Measurements from ENCODE around the gene SPATA6L.

SPATA6L gene

GRCh38 chr9:4691795-4692194, 25.5 kb upstream of the SPATA6L start:
- 91 to 100% methylated on average over 1 of the region's 3 CpGs for WGBS, 2 experiments
- Histone ChIP-seq H3K27me3 (ENCODE audit: control insufficient read depth, insufficient read depth, low read length, poor library complexity, severe bottlenecking) (no peaks in the 10 kb centered on the region), H3K4me3 (ENCODE audit: insufficient read depth, low read depth, low read length) (no peak overlapping the region), H3K4me1 (ENCODE audit: control insufficient read depth, insufficient read depth, low read length) (no peaks in the 10 kb centered on the region), H3K36me3 (ENCODE audit: control insufficient read depth, insufficient read depth, low read length) (peaks cover 8% of the 10 kb centered on the region), H3K9me3 (ENCODE audit: control insufficient read depth, low read length) (no peaks in the 10 kb centered on the region), H3K27ac (ENCODE audit: insufficient read depth, low read depth, low read length, poor library complexity, severe bottlenecking) (no peak overlapping the region)

DNA sequence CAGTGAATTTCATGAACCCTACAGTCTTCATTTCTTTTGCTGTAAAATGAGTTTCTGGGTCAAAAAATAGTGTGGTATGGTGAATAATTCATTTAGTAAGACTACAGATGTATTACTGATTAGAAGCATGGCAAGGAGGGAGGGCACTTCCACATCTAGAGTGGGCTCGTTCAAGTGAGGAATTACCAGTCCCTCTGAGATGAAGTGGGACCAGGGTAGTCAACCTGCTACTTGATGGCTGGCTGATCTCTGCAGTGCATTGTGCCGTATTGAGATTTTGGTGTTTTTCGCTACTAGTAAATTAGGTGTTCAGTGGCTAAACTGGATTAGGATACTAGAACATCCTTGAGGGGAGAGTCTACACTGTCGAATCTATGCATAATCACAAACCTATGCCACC, 23.9 kb upstream of the SPATA6L start:
- H3K4me1 ChIP-seq (ENCODE audit: control insufficient read depth, insufficient read depth, low read length) = no peaks in the 10 kb centered on the region
- H3K9me3 ChIP-seq (ENCODE audit: control insufficient read depth, low read length) = no peaks in the 10 kb centered on the region
- H3K36me3 ChIP-seq (ENCODE audit: control insufficient read depth, insufficient read depth, low read length) = peaks cover 12% of the 10 kb centered on the region
- H3K27ac ChIP-seq (ENCODE audit: insufficient read depth, low read depth, low read length, poor library complexity, severe bottlenecking) = no peak overlapping the region
- no peak overlapping the region for H3K4me3 ChIP-seq (ENCODE audit: insufficient read depth, low read depth, low read length)
- H3K27me3 ChIP-seq (ENCODE audit: control insufficient read depth, insufficient read depth, low read length, poor library complexity, severe bottlenecking) = no peaks in the 10 kb centered on the region
- 93 to 99% methylated on average over 4 of the region's 4 CpGs for WGBS, 2 experiments

GRCh38 chr9:4689687-4690104, 23.4 kb upstream of the SPATA6L start:
- 84 to 94% methylated on average over 1 of the region's 1 CpG for WGBS, 2 experiments
- Histone ChIP-seq H3K4me3 (ENCODE audit: insufficient read depth, low read depth, low read length) (no peak overlapping the region), H3K27me3 (ENCODE audit: control insufficient read depth, insufficient read depth, low read length, poor library complexity, severe bottlenecking) (no peaks in the 10 kb centered on the region), H3K27ac (ENCODE audit: insufficient read depth, low read depth, low read length, poor library complexity, severe bottlenecking) (no peak overlapping the region), H3K4me1 (ENCODE audit: control insufficient read depth, insufficient read depth, low read length) (no peaks in the 10 kb centered on the region), H3K36me3 (ENCODE audit: control insufficient read depth, insufficient read depth, low read length) (peaks cover 12% of the 10 kb centered on the region), H3K9me3 (ENCODE audit: control insufficient read depth, low read length) (no peaks in the 10 kb centered on the region)

DNA sequence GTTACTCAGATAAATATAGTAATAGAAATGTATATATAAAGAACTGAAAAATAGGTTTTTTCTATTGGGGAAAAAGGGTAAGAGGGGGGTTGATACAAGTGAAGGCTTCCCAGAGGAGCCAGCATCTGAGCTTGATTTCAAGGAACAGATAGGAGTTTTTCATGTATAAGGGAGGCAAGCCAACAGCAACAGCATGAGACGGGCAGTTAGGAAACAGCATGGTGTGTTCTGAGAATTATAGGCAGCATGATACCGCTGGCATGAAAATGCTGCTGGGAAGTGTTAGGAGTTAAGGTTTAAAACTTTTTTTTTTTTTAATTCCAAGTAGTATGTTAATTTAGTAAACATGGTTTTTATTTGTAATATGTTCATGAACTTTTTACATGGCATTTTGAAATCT, 22.7 kb upstream of the SPATA6L start:
- Histone ChIP-seq H3K36me3 (ENCODE audit: control insufficient read depth, insufficient read depth, low read length) (peaks cover 12% of the 10 kb centered on the region), H3K4me1 (ENCODE audit: control insufficient read depth, insufficient read depth, low read length) (no peaks in the 10 kb centered on the region), H3K27ac (ENCODE audit: insufficient read depth, low read depth, low read length, poor library complexity, severe bottlenecking) (no peak overlapping the region), H3K9me3 (ENCODE audit: control insufficient read depth, low read length) (no peaks in the 10 kb centered on the region), H3K4me3 (ENCODE audit: insufficient read depth, low read depth, low read length) (no peak overlapping the region), H3K27me3 (ENCODE audit: control insufficient read depth, insufficient read depth, low read length, poor library complexity, severe bottlenecking) (no peaks in the 10 kb centered on the region)
- 93 to 94% methylated on average over 2 of the region's 2 CpGs for WGBS, 2 experiments

DNA sequence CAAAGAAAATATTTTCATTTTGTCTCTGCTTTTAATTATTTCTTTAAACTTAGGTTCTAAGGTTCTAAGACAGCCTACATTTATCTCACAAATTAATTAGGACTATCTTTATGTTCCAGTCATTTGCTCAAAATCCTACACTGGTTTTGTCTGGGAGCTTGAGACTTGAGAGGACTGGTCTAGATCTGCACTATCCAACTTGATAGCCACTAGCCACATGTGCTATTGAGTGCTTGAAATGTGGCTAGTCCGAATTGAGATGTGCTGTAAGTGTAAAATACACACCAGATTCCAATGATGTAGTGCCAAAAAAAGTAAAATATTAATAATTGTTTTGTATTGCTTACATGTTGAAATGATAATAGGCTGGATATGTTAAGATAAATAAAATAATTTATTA, 20.3 kb upstream of the SPATA6L start:
- Histone ChIP-seq H3K4me1 (ENCODE audit: control insufficient read depth, insufficient read depth, low read length) (no peaks in the 10 kb centered on the region), H3K27me3 (ENCODE audit: control insufficient read depth, insufficient read depth, low read length, poor library complexity, severe bottlenecking) (no peaks in the 10 kb centered on the region), H3K4me3 (ENCODE audit: insufficient read depth, low read depth, low read length) (no peak overlapping the region), H3K27ac (ENCODE audit: insufficient read depth, low read depth, low read length, poor library complexity, severe bottlenecking) (no peak overlapping the region), H3K9me3 (ENCODE audit: control insufficient read depth, low read length) (no peaks in the 10 kb centered on the region), H3K36me3 (ENCODE audit: control insufficient read depth, insufficient read depth, low read length) (peaks cover 12% of the 10 kb centered on the region)
- 100% methylated on average over 1 of the region's 1 CpG; no CpG with 5 or more reads in 1 of the 2 experiments for WGBS, 2 experiments

DNA sequence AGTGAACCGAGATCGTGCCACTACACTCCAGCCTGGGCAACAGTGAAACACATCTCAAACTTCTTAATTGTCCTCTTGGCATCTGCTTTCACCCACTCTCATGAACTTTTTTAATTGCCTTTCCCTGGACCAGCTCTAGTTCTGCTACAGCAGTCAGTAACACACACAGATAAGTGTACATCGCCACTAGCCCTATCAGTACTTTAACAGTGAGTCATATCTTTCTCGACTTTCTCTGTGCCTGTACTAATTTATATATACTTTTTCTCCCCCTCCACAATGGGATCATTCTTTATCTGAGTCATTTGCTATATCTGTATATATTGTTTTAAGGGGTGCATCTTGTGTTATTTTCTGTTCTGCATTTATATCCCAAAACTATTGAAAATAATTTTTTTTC, 19.8 kb upstream of the SPATA6L start:
- no peaks in the 10 kb centered on the region for H3K27me3 ChIP-seq (ENCODE audit: control insufficient read depth, insufficient read depth, low read length, poor library complexity, severe bottlenecking)
- WGBS, 2 experiments = 92 to 96% methylated on average over 4 of the region's 4 CpGs
- no peak overlapping the region for H3K27ac ChIP-seq (ENCODE audit: insufficient read depth, low read depth, low read length, poor library complexity, severe bottlenecking)
- no peak overlapping the region for H3K4me3 ChIP-seq (ENCODE audit: insufficient read depth, low read depth, low read length)
- H3K4me1 ChIP-seq (ENCODE audit: control insufficient read depth, insufficient read depth, low read length) = no peaks in the 10 kb centered on the region
- peaks cover 12% of the 10 kb centered on the region for H3K36me3 ChIP-seq (ENCODE audit: control insufficient read depth, insufficient read depth, low read length)
- no peaks in the 10 kb centered on the region for H3K9me3 ChIP-seq (ENCODE audit: control insufficient read depth, low read length)

- Histone ChIP-seq H3K36me3 (ENCODE audit: control insufficient read depth, insufficient read depth, low read length) (peaks cover 3% of the 10 kb centered on the region), H3K27ac (ENCODE audit: insufficient read depth, low read depth, low read length, poor library complexity, severe bottlenecking) (no peak overlapping the region), H3K9me3 (ENCODE audit: control insufficient read depth, low read length) (no peaks in the 10 kb centered on the region), H3K4me3 (ENCODE audit: insufficient read depth, low read depth, low read length) (no peak overlapping the region), H3K4me1 (ENCODE audit: control insufficient read depth, insufficient read depth, low read length) (no peaks in the 10 kb centered on the region), H3K27me3 (ENCODE audit: control insufficient read depth, insufficient read depth, low read length, poor library complexity, severe bottlenecking) (no peaks in the 10 kb centered on the region)
- 95% methylated on average over 4 of the region's 4 CpGs for WGBS, 2 experiments
Measured at GRCh38 chr9:4684820-4685219, 18.5 kb upstream of the SPATA6L start.

- Histone ChIP-seq H3K9me3 (ENCODE audit: control insufficient read depth, low read length) (no peaks in the 10 kb centered on the region), H3K27ac (ENCODE audit: insufficient read depth, low read depth, low read length, poor library complexity, severe bottlenecking) (no peak overlapping the region), H3K27me3 (ENCODE audit: control insufficient read depth, insufficient read depth, low read length, poor library complexity, severe bottlenecking) (no peaks in the 10 kb centered on the region), H3K4me1 (ENCODE audit: control insufficient read depth, insufficient read depth, low read length) (no peaks in the 10 kb centered on the region), H3K4me3 (ENCODE audit: insufficient read depth, low read depth, low read length) (peak overlapping the region; percentile 95), H3K36me3 (ENCODE audit: control insufficient read depth, insufficient read depth, low read length) (peaks cover under 1% of the 10 kb centered on the region)
- WGBS, 2 experiments = 83 to 92% methylated on average over 2 of the region's 2 CpGs
Measured at GRCh38 chr9:4680750-4681149, 14.5 kb upstream of the SPATA6L start.

GRCh38 chr9:4680173-4680525, 13.9 kb upstream of the SPATA6L start:
- Histone ChIP-seq H3K4me3 (ENCODE audit: insufficient read depth, low read depth, low read length) (peak overlapping the region; percentile 95), H3K4me1 (ENCODE audit: control insufficient read depth, insufficient read depth, low read length) (no peaks in the 10 kb centered on the region), H3K27me3 (ENCODE audit: control insufficient read depth, insufficient read depth, low read length, poor library complexity, severe bottlenecking) (no peaks in the 10 kb centered on the region), H3K9me3 (ENCODE audit: control insufficient read depth, low read length) (no peaks in the 10 kb centered on the region), H3K36me3 (ENCODE audit: control insufficient read depth, insufficient read depth, low read length) (no peaks in the 10 kb centered on the region), H3K27ac (ENCODE audit: insufficient read depth, low read depth, low read length, poor library complexity, severe bottlenecking) (no peak overlapping the region)
- WGBS, 2 experiments = 5 to 8% methylated on average over 10 of the region's 10 CpGs

GRCh38 chr9:4679268-4680172, 13.2 kb upstream of the SPATA6L start, which contains the start of gene CDC37L1:
Gene CDC37L1, plus strand, starts transcription at chr9:4679569. Its CDS starts 199 bp downstream, at chr9:4679768.
- Histone ChIP-seq H3K4me3 (ENCODE audit: insufficient read depth, low read depth, low read length) (peak within 1 kb of the TSS; percentile 95), H3K36me3 (ENCODE audit: control insufficient read depth, insufficient read depth, low read length) (no peaks in the 10 kb centered on the region), H3K27ac (ENCODE audit: insufficient read depth, low read depth, low read length, poor library complexity, severe bottlenecking) (peak within 1 kb of the TSS; percentile 94), H3K27me3 (ENCODE audit: control insufficient read depth, insufficient read depth, low read length, poor library complexity, severe bottlenecking) (no peaks in the 10 kb centered on the region), H3K4me1 (ENCODE audit: control insufficient read depth, insufficient read depth, low read length) (no peaks in the 10 kb centered on the region), H3K9me3 (ENCODE audit: control insufficient read depth, low read length) (no peaks in the 10 kb centered on the region)
- WGBS, 2 experiments = 0% methylated on average over 66 of the region's 66 CpGs
